Loucy (cell line): ENCODE results near the gene VPS16.

ENCODE experiments used
- H2AFZ ChIP-seq: fragments of 200-600 bp; sonication (generic); 2 replicates; pipeline ENCODE4 v1.6.0; 2016; ENCODE audit warnings: antibody characterized with exemption, mild to moderate bottlenecking, low read length, moderate library complexity
- H3F3A ChIP-seq: fragments of 200-600 bp; 2 replicates; pipeline ENCODE4 v1.6.0; 2016; ENCODE audit warnings: antibody characterized with exemption, low read depth, mild to moderate bottlenecking
- H3K27me3 ChIP-seq: fragments of 200-600 bp; sonication (generic); 2 replicates; pipeline ENCODE4 v1.6.1; 2014; ENCODE audit warnings: low read length, mild to moderate bottlenecking; ENCODE audit not compliant: insufficient read depth, poor library complexity, severe bottlenecking
- H3K36me3 ChIP-seq: fragments of 200-600 bp; sonication (generic); 2 replicates; pipeline ENCODE4 v1.6.1; 2016; ENCODE audit warnings: low read length; ENCODE audit not compliant: insufficient read depth
- H3K4me1 ChIP-seq: fragments of 200-600 bp; sonication (generic); 2 replicates; pipeline ENCODE4 v1.5.1; 2014; ENCODE audit warnings: low read length, mild to moderate bottlenecking; ENCODE audit not compliant: insufficient read depth, poor library complexity, severe bottlenecking
- H3K4me2 ChIP-seq: fragments of 200-600 bp; sonication (generic); 2 replicates; pipeline ENCODE4 v1.6.0; 2014; ENCODE audit warnings: antibody characterized with exemption, low read length, low read depth, mild to moderate bottlenecking; ENCODE audit not compliant: poor library complexity, severe bottlenecking
- H3K4me3 ChIP-seq: fragments of 200-600 bp; sonication (generic); 2 replicates; pipeline ENCODE4 v1.5.1; 2014; ENCODE audit warnings: low read length, mild to moderate bottlenecking, mixed read lengths; ENCODE audit not compliant: poor library complexity, severe bottlenecking
- H3K79me2 ChIP-seq: fragments of 200-600 bp; sonication (generic); 2 replicates; pipeline ENCODE4 v1.6.1; 2014; ENCODE audit warnings: low read length; ENCODE audit not compliant: insufficient read depth
- H3K9ac ChIP-seq: fragments of 200-600 bp; sonication (generic); 2 replicates; pipeline ENCODE4 v1.6.0; 2014; ENCODE audit warnings: mild to moderate bottlenecking, low read depth, low read length, moderate library complexity; ENCODE audit not compliant: poor library complexity, severe bottlenecking
- H3K9me2 ChIP-seq: fragments of 200-600 bp; sonication (generic); replicated peaks from 2 replicates; pipeline ENCODE4 v1.6.1; 2016; ENCODE audit warnings: low read depth, low read length, mixed read lengths
- H3K9me3 ChIP-seq: fragments of 200-600 bp; sonication (generic); 2 replicates; pipeline ENCODE4 v1.6.1; 2014; ENCODE audit warnings: mild to moderate bottlenecking, antibody characterized with exemption, low read length, low read depth; ENCODE audit not compliant: insufficient read depth
- H4K20me1 ChIP-seq: fragments of 200-600 bp; sonication (generic); 2 replicates; pipeline ENCODE4 v1.6.0; 2014; ENCODE audit warnings: antibody characterized with exemption, low read length, mild to moderate bottlenecking; ENCODE audit not compliant: insufficient read depth, poor library complexity, severe bottlenecking
- EZH2phosphoT487 ChIP-seq: fragments of 200-600 bp; IDR thresholded peaks from 2 replicates; pipeline ENCODE4 v1.6.1; 2018; ENCODE audit warnings: antibody characterized with exemption, mild to moderate bottlenecking, moderate library complexity, borderline replicate concordance
- TF ChIP-seq, protein P1 (sequence below): fragments of 200-600 bp; sonication (generic); conservative IDR thresholded peaks from 2 replicates; pipeline ENCODE4 v1.5.1; 2014; ENCODE audit warnings: mild to moderate bottlenecking, antibody characterized with exemption, low read length

Gene VPS16

DNA sequence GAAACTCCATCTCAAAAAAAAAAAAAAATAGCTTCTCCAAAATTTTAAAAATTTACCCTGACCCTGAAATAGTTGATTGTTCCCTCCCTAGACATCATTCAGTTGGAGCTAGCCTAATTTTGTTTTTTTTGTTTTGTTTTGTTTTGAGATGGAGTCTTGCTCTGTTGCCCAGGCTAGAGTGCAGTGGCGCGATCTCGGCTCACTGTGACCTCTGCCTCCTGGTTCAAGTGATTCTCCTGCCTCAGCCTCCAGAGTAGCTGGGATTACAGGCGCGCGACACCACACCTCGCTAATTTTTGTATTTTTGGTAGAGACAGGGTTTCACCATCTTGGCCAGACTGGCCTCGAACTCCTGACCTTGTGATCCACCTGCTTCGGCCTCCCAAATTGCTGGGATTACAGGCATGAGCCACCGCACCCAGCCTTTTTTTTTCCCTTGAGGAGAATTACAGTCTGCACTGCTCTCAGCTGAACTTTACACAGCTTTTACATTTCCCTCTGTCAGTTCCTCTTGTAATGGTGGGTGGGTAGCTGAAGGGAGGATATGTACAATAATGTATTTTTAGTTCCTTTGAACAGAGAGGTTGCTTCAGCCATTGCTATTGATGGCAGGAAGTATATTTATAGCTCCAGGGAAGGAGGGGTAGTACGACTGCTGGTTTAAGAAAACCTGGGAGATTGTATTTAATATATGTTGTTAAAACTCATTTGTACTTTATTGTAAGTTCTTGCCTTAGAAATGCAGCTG lies 60.5 kb downstream of the VPS16 start:
- peaks cover 6% of the 10 kb centered on the region; the same call in 1 of the 2 replicates for H3F3A ChIP-seq
- no peaks in the 10 kb centered on the region for H3K9me2 ChIP-seq
- H3K9me3 ChIP-seq, result no peaks in the 10 kb centered on the region
- peaks cover 5% of the 10 kb centered on the region for H4K20me1 ChIP-seq
- peak overlapping the region; percentile 52 for H3K4me2 ChIP-seq
- no peaks in the 10 kb centered on the region for H3K27me3 ChIP-seq
- peaks cover 23% of the 10 kb centered on the region for H3K4me1 ChIP-seq
- TF ChIP-seq, protein P1, sequence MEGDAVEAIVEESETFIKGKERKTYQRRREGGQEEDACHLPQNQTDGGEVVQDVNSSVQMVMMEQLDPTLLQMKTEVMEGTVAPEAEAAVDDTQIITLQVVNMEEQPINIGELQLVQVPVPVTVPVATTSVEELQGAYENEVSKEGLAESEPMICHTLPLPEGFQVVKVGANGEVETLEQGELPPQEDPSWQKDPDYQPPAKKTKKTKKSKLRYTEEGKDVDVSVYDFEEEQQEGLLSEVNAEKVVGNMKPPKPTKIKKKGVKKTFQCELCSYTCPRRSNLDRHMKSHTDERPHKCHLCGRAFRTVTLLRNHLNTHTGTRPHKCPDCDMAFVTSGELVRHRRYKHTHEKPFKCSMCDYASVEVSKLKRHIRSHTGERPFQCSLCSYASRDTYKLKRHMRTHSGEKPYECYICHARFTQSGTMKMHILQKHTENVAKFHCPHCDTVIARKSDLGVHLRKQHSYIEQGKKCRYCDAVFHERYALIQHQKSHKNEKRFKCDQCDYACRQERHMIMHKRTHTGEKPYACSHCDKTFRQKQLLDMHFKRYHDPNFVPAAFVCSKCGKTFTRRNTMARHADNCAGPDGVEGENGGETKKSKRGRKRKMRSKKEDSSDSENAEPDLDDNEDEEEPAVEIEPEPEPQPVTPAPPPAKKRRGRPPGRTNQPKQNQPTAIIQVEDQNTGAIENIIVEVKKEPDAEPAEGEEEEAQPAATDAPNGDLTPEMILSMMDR, result no peak
- TF ChIP-seq EZH2phosphoT487, result no peak
- H3K79me2 ChIP-seq, result peaks cover 88% of the 10 kb centered on the region
- H3K36me3 ChIP-seq, result no peaks in the 10 kb centered on the region
- H2AFZ ChIP-seq, result no peak overlapping the region
- peak overlapping the region; percentile 34 for H3K4me3 ChIP-seq
- peak overlapping the region; percentile 49 for H3K9ac ChIP-seq

GRCh38 chr20:2902291-2902690 lies 61.7 kb downstream of the VPS16 start:
- Histone ChIP-seq H3K9me2 (no peaks in the 10 kb centered on the region), H2AFZ (no peak overlapping the region), H3K9me3 (no peaks in the 10 kb centered on the region), H3K36me3 (no peaks in the 10 kb centered on the region), H3K4me1 (peaks cover 23% of the 10 kb centered on the region), H3K79me2 (peaks cover 84% of the 10 kb centered on the region), H3K27me3 (no peaks in the 10 kb centered on the region), H3F3A (peaks cover 6% of the 10 kb centered on the region; the same call in 1 of the 2 replicates), H3K4me3 (no peak overlapping the region), H3K4me2 (peak overlapping the region; percentile 52), H4K20me1 (peaks cover 5% of the 10 kb centered on the region), H3K9ac (no peak overlapping the region)
- no peak for TF ChIP-seq EZH2phosphoT487
- TF ChIP-seq, protein P1, result no peak

GRCh38 chr20:2902818-2903217 lies 62.3 kb downstream of the VPS16 start:
- Histone ChIP-seq H3K9me3 (no peaks in the 10 kb centered on the region), H3K9me2 (no peaks in the 10 kb centered on the region), H3K36me3 (no peaks in the 10 kb centered on the region), H4K20me1 (peaks cover 5% of the 10 kb centered on the region), H3F3A (peaks cover 6% of the 10 kb centered on the region; the same call in 1 of the 2 replicates), H3K79me2 (peaks cover 79% of the 10 kb centered on the region), H3K4me1 (peaks cover 23% of the 10 kb centered on the region), H3K27me3 (no peaks in the 10 kb centered on the region), H3K4me3 (no peak overlapping the region), H3K4me2 (no peak overlapping the region), H3K9ac (no peak overlapping the region), H2AFZ (no peak overlapping the region)
- TF ChIP-seq, protein P1, result no peak
- TF ChIP-seq EZH2phosphoT487, result no peak
